AG09319 (cell line): Measurements from ENCODE around the gene PRB4.

Experiments used
- DNase-seq: peaks from one replicate; pipeline ENCODE4 v3.0.0-alpha.2; 2010; ENCODE audit warnings: low read depth; ENCODE audit errors: extremely low read depth
- CTCF ChIP-seq: IDR thresholded peaks from 2 replicates; pipeline ENCODE4 v1.5.1; 2011; ENCODE audit warnings: low read depth, mild to moderate bottlenecking, inconsistent platforms, low read length, moderate library complexity

The PRB4 gene

GRCh38 chr12:11273449-11273848 lies 36.8 kb downstream of the PRB4 start:
- no peak for DNase-seq
- no peak for TF ChIP-seq CTCF

- no peak for DNase-seq
- no peak for TF ChIP-seq CTCF
Measured at GRCh38 chr12:11269607-11270006, 40.6 kb downstream of the PRB4 start, which contains the start of gene PRB3. PRB3 (minus strand) TSS chr12:11269707; CDS start chr12:11269669, 38 bp downstream.

- TF ChIP-seq CTCF, result no peak
- no peak for DNase-seq
Measured at GRCh38 chr12:11264501-11264900, 45.7 kb downstream of the PRB4 start.
